CD14-positive monocyte (primary cell): ENCODE results near the gene R3HCC1L. TPM values are rescaled to one million over a fixed set of nuclear protein-coding genes. Genes with fewer than 3 reads are reported as not detected.

ENCODE experiments used
- DNase-seq, 3 donors: peaks; one replicate each; pipeline ENCODE4 v3.0.0-alpha.2; 2011 to 2022
- H2AFZ ChIP-seq: 2 replicates; pipeline ENCODE4 v1.6.0; 2012; ENCODE audit warnings: mild to moderate bottlenecking, low read depth, low read length, inconsistent platforms; ENCODE audit not compliant: insufficient read depth, poor library complexity, severe bottlenecking
- H3K27ac ChIP-seq, 2 donors: 1 replicate in 1 of 2; 2 replicates in 1 of 2; pipeline ENCODE4 v1.5.1; 2012 to 2013; ENCODE audit warnings: low read length in 2 of 2, control low read depth in 1 of 2, inconsistent platforms in 1 of 2, low read depth in 1 of 2, mild to moderate bottlenecking in 1 of 2
- H3K27me3 ChIP-seq, 2 donors: one replicate each; pipeline versions ENCODE4 v1.6.0 to v1.6.1; 2011 to 2013; ENCODE audit warnings: low read length in 2 of 2; ENCODE audit not compliant: control insufficient read depth in 2 of 2, insufficient read depth in 2 of 2
- H3K36me3 ChIP-seq, 2 donors: replicated peaks in 1 of 2; 1 replicate in 1 of 2; 2 replicates in 1 of 2; pipeline versions ENCODE4 v1.5.1 to v1.6.1; 2012 to 2013; ENCODE audit warnings: low read length in 2 of 2, control low read depth in 1 of 2, inconsistent platforms in 1 of 2, mild to moderate bottlenecking in 1 of 2; ENCODE audit not compliant: insufficient read depth in 2 of 2, control insufficient read depth in 1 of 2
- H3K4me1 ChIP-seq, 2 donors: 1 replicate in 1 of 2; 2 replicates in 1 of 2; pipeline versions ENCODE4 v1.5.1 to v1.6.1; 2012 to 2013; ENCODE audit warnings: low read length in 2 of 2, control low read depth in 1 of 2, inconsistent platforms in 1 of 2, mild to moderate bottlenecking in 1 of 2, moderate library complexity in 1 of 2; ENCODE audit not compliant: insufficient read depth in 2 of 2, control insufficient read depth in 1 of 2
- H3K4me2 ChIP-seq: replicated peaks from 2 replicates; pipeline ENCODE3; 2012; ENCODE audit warnings: low read length, moderate library complexity, mild to moderate bottlenecking; ENCODE audit not compliant: poor library complexity, severe bottlenecking; ENCODE audit errors: extremely low read depth
- H3K4me3 ChIP-seq, 3 experiments: fragments of 200-600 bp in 1 of 3; sonication (generic) in 1 of 3; replicated peaks in 1 of 3; 1 replicate in 2 of 3; 2 replicates in 1 of 3; pipeline ENCODE4 v1.5.1; 2011 to 2013; ENCODE audit warnings: low read length in 3 of 3, mild to moderate bottlenecking in 3 of 3, control low read depth in 2 of 3, low read depth in 2 of 3, inconsistent platforms in 1 of 3, moderate library complexity in 1 of 3
- H3K79me2 ChIP-seq: 2 replicates; pipeline ENCODE4 v1.6.0; 2012; ENCODE audit warnings: mild to moderate bottlenecking, control low read depth, inconsistent platforms, low read length, moderate library complexity; ENCODE audit not compliant: insufficient read depth
- H3K9ac ChIP-seq: 2 replicates; pipeline ENCODE4 v1.6.0; 2017; ENCODE audit warnings: low read length, mild to moderate bottlenecking; ENCODE audit not compliant: insufficient read depth, poor library complexity, severe bottlenecking
- H3K9me3 ChIP-seq, 2 donors: replicated peaks in 1 of 2; 1 replicate in 1 of 2; 2 replicates in 1 of 2; pipeline versions ENCODE4 v1.5.1 to v1.6.1; 2012 to 2013; ENCODE audit warnings: low read length in 2 of 2, control low read depth in 1 of 2; ENCODE audit not compliant: control insufficient read depth in 1 of 2, insufficient read depth in 1 of 2
- H4K20me1 ChIP-seq: 2 replicates; pipeline ENCODE4 v1.6.0; 2012; ENCODE audit warnings: mild to moderate bottlenecking, low read length, control low read depth, moderate library complexity; ENCODE audit not compliant: insufficient read depth
- H3K27ac Mint-ChIP-seq, 7 donors: one replicate each; pipeline ENCODE4 v1.8.0; 2020; ENCODE audit warnings: mild to moderate bottlenecking in 7 of 7, mixed read lengths in 7 of 7, moderate library complexity in 6 of 7, inconsistent platforms in 2 of 7
- H3K27me3 Mint-ChIP-seq, 3 donors: one replicate each; pipeline ENCODE4 v1.8.0; 2021 to 2022; ENCODE audit warnings: low read depth in 3 of 3, mild to moderate bottlenecking in 3 of 3, mixed read lengths in 3 of 3, moderate library complexity in 3 of 3, inconsistent platforms in 1 of 3
- H3K36me3 Mint-ChIP-seq, 2 donors: one replicate each; pipeline ENCODE4 v1.8.0; 2020; ENCODE audit warnings: mixed read lengths in 2 of 2, inconsistent platforms in 1 of 2, mild to moderate bottlenecking in 1 of 2
- H3K4me1 Mint-ChIP-seq: one replicate; pipeline ENCODE4 v1.8.0; 2020; ENCODE audit warnings: mild to moderate bottlenecking, mixed read lengths
- H3K4me3 Mint-ChIP-seq, 2 donors: one replicate each; pipeline ENCODE4 v1.8.0; 2020; ENCODE audit warnings: mild to moderate bottlenecking in 2 of 2, mixed read lengths in 2 of 2, moderate library complexity in 1 of 2
- H3K9me3 Mint-ChIP-seq, 7 donors: one replicate each; pipeline ENCODE4 v1.8.0; 2020 to 2022; ENCODE audit warnings: mixed read lengths in 7 of 7, mild to moderate bottlenecking in 6 of 7, moderate library complexity in 6 of 7, inconsistent platforms in 2 of 7
- WGBS: methylation state at CpG from one replicate; pipeline ENCODE4 v1.1.5; 2013; ENCODE audit warnings: missing lambda C conversion rate; ENCODE audit not compliant: insufficient coverage; 5-methylcytosine and 5-hydroxymethylcytosine counted together
- intact Hi-C, 2 donors: fragments of 100-400 bp; cut with micrococcal nuclease; formaldehyde crosslinking; loops; one replicate each; pipeline versions ENCODE4 v1.15.0 to v1.15.1; 2023
- polyA plus RNA-seq, 3 donors: library from polyadenylated mRNA; depleted of rRNA in 1 of 3; unstranded in 2 of 3; stranded (reverse) in 1 of 3; fragments of 300-500 nt in 2 of 3; fragments of >200 nt in 1 of 3; fragmentation: Illumina TruSeq in 2 of 3; gene quantifications; 1 replicate in 2 of 3; 2 replicates in 1 of 3; pipeline ENCODE4 v1.2.3, GENCODE V29; 2012 to 2021
- TF ChIP-seq, protein P1 (sequence below): fragments of 200-600 bp; IDR thresholded peaks from one replicate; pipeline ENCODE4 v1.8.0; 2022; ENCODE audit warnings: antibody characterized with exemption, mild to moderate bottlenecking

The R3HCC1L gene
- polyA plus RNA-seq, 3 donors, result 2.6 to 13.8 (median 2.7) TPM

DNA sequence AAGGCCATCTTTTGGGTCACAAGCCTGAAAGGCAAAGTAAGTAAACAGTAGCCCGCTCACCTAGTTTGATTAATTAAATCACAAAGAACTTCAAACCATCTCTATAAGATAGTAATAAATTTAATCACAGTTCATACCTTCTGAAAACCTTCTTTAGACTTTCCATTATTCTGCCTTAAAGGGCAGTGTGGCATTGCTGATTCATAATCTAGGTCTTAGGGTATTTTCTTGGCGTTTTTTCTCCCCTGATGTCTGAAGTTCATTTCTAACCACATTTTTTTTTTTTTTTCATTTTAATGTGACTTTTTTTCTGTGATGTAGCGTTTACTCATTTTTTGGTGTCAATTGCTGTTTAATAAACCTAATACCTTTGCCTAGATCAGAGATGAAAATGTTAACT lies 106.1 kb downstream of the R3HCC1L start:
- WGBS, result no CpG with 5 or more reads among the region's 3 CpGs
- H3K27ac Mint-ChIP-seq, result no peak overlapping the region
- peaks cover 80 to 100% of the 10 kb centered on the region in 2 donors for H3K36me3 ChIP-seq

DNA sequence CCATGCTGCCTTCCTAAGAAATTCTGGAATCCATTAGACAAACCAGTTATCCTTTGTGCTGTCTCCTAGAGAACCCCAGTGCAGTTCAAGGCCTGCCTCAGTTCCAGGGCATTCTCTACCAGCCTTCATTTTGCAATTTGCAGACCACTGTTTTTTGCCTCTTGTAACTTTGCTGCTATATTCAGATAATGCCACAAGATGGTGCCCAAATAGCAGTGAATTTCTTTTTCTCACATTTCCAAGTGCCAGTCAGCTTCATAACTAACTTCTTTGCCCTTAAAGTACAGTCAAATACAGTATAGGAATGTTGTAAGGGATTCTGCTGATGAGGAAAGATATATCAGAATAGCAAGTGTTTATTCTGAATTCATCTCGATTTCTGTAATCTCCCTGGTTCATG lies 108.4 kb downstream of the R3HCC1L start:
- Histone ChIP-seq H3K4me3 (no peak overlapping the region), H2AFZ (no peak overlapping the region), H3K9me3 (no peaks in the 10 kb centered on the region), H3K36me3 (peaks cover 79 to 100% of the 10 kb centered on the region in 2 donors), H3K27ac (no peak overlapping the region), H3K27me3 (no peaks in the 10 kb centered on the region), H4K20me1 (no peaks in the 10 kb centered on the region), H3K4me2 (no peak overlapping the region), H3K9ac (no peak overlapping the region), H3K79me2 (no peaks in the 10 kb centered on the region), H3K4me1 (no peaks in the 10 kb centered on the region)
- intact Hi-C loops, result no loop called here
- Mint-ChIP-seq H3K27ac (no peak overlapping the region), H3K4me1 (no peaks in the 10 kb centered on the region), H3K9me3 (no peaks in the 10 kb centered on the region), H3K27me3 (peaks cover 0 to 1% (median 0%) of the 10 kb centered on the region in 3 donors), H3K4me3 (no peak overlapping the region), H3K36me3 (peaks cover 81 to 92% of the 10 kb centered on the region in 2 donors)
- DNase-seq, result no peak
- TF ChIP-seq, protein P1, sequence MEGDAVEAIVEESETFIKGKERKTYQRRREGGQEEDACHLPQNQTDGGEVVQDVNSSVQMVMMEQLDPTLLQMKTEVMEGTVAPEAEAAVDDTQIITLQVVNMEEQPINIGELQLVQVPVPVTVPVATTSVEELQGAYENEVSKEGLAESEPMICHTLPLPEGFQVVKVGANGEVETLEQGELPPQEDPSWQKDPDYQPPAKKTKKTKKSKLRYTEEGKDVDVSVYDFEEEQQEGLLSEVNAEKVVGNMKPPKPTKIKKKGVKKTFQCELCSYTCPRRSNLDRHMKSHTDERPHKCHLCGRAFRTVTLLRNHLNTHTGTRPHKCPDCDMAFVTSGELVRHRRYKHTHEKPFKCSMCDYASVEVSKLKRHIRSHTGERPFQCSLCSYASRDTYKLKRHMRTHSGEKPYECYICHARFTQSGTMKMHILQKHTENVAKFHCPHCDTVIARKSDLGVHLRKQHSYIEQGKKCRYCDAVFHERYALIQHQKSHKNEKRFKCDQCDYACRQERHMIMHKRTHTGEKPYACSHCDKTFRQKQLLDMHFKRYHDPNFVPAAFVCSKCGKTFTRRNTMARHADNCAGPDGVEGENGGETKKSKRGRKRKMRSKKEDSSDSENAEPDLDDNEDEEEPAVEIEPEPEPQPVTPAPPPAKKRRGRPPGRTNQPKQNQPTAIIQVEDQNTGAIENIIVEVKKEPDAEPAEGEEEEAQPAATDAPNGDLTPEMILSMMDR, result peak; percentile 27
- no CpG with 5 or more reads among the region's 1 CpG for WGBS

More for the DNA sequence above, 106.1 kb downstream of the R3HCC1L start:
- no peak overlapping the region for H2AFZ ChIP-seq
- H3K9me3 Mint-ChIP-seq, result no peaks in the 10 kb centered on the region
- no peaks in the 10 kb centered on the region for H3K27me3 ChIP-seq
- H3K9ac ChIP-seq, result no peak overlapping the region
- H3K27ac ChIP-seq, result no peak overlapping the region
- peaks cover 0 to 1% (median 0%) of the 10 kb centered on the region in 3 donors for H3K27me3 Mint-ChIP-seq
- TF ChIP-seq, protein P1, result no peak
- peaks cover 83 to 91% of the 10 kb centered on the region in 2 donors for H3K36me3 Mint-ChIP-seq
- no peak for DNase-seq
- no peaks in the 10 kb centered on the region for H4K20me1 ChIP-seq
- no peaks in the 10 kb centered on the region for H3K4me1 ChIP-seq
- H3K9me3 ChIP-seq, result no peaks in the 10 kb centered on the region
- no peak overlapping the region for H3K4me3 Mint-ChIP-seq
- H3K4me1 Mint-ChIP-seq, result no peaks in the 10 kb centered on the region
- intact Hi-C loops, result no loop called here
- H3K4me3 ChIP-seq, result no peak overlapping the region
- no peaks in the 10 kb centered on the region for H3K79me2 ChIP-seq
- no peak overlapping the region for H3K4me2 ChIP-seq
